Daoy (cell line): ENCODE measurements around the gene UBR4. TPM values are rescaled to one million over a fixed set of nuclear protein-coding genes. Genes with fewer than 3 reads are reported as not detected.
"Not testable (repeated sequence)": the region's sequence is repeated elsewhere in the genome, so short reads cannot be mapped to it uniquely, and the experiment has no call there.

Experiments used
- DNase-seq: peaks from one replicate; pipeline ENCODE4 v3.0.0-alpha.2; 2015; ENCODE audit warnings: low read depth
- total RNA-seq: library from RNA; depleted of rRNA; stranded (reverse); fragments of >200 nt; shearing (Covaris generic); gene quantifications from 2 replicates; pipeline ENCODE4 v1.2.3, GENCODE V29; 2014

The UBR4 gene
- total RNA-seq, 1 experiment from 2014 or later, result 49.0 TPM

- no peak for DNase-seq
Measured at GRCh38 chr1:19190468-19190867, 19.6 kb downstream of the UBR4 start.

GRCh38 chr1:19189270-19189669, 20.8 kb downstream of the UBR4 start:
- no peak for DNase-seq

- DNase-seq, result no peak
Measured at GRCh38 chr1:19187852-19188251, 22.2 kb downstream of the UBR4 start.

GRCh38 chr1:19186001-19186400, 24.1 kb downstream of the UBR4 start:
- DNase-seq, result no peak

GRCh38 chr1:19182223-19182622, 27.8 kb downstream of the UBR4 start:
- DNase-seq, result no peak

DNA sequence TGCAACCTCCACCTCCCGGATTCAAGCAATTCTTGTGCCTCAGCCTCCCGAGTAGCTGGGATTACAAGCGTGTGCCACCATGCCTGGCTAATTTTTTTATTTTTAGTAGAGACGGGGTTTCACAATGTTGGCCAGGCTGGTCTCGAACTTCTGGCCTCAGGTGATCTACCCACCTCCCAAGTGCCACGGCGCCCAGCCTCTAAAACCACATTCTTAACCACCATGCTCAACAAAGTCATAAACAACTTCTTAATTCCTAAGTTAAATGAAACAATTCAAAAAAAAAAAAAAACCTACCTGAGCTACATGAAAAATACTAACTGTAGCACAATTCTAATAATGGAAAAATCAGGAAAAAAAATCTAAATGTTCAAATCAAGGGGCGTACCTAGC, 29.8 kb downstream of the UBR4 start:
- DNase-seq, result not testable (repeated sequence)

DNA sequence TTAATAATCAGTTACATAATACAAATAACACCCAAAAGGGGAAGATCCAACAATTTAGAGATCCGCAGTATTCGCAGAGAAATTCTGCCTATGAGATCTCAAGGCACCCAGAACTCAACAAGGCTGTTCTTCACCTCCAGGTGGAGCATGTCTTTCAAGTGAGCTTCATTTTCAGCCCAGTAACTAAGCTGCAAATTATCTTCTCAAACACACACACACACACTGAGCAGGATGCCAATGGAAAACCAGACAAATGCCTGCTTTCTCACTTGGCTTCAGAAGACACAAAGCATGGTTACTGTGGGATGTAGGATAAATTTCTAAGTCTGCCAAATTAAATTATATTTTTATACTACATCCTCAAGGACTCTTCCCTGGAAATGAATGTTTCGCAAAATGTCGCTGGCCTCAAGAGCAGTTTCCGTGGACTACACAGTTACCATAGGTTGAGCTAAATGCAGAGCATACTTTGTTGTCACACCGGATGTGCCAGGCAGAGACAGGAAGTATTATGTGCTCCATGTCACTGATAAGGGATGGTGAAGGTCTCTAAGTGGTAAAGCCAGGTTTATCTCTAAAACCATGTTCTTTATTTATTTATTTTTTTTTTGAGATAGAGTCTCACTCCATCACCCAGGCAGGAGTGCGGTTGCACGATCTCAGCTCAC, 30.3 kb downstream of the UBR4 start:
- DNase-seq, result no peak

GRCh38 chr1:19178734-19179398, 31.2 kb downstream of the UBR4 start:
- DNase-seq, result no peak

DNA sequence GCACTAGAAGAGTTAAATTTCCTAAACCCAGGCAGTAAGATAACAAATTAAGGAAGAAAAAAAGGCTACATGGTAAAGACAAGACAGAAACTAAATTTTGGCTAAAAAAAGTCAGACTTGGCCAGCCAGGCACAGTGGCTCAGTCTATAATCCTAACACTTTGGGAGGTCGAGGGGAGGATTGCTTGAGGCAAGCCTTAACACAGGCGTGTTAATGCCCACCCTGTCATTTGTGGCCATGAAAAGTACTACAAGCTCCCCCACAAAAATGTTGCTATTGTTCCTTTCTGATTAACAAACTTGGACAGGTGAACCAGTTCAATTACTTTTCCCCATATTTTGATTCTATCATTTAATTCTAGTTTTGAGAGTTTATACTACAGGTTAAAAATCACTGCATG, 32.3 kb downstream of the UBR4 start:
- no peak for DNase-seq

GRCh38 chr1:19169642-19170041, 40.4 kb downstream of the UBR4 start:
- DNase-seq, result no peak

DNA sequence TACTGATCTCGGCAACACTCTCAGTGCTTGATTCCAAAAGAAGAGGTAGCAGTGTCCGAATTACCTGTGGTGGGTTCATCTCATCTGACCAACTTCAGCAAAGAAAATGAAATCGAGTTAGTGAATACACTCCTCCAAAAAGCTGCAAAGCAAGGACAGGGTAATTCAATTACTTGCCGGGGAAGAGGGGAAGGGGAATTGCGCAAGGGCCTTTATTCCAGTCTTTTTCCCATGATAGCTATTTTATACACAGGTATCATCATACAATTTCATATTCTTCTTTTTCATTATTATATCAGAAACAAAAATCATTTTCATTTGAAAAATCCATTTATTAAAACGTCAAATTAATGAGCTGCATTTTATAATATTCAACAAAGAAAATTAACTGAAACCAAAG, 42.9 kb downstream of the UBR4 start:
- no peak for DNase-seq

DNA sequence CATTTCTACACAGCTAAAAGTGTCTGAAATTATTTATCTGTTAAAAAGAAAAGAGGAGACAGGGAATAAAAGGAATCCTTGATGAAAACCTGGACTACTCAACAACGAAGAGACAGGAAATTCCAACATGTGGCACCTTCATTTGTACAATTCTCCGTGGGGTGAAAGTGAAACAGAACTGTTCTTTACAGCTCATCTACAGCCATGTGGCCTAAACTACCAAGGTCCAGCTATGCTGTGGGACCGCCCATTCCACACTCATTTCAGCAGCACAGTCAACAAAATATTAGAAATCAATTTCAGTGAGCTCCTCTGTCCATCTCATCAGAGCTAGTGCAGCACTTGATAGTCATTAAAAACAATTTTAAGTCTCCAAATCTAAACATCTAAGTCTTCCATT, 44.0 kb downstream of the UBR4 start:
- DNase-seq, result no peak

DNA sequence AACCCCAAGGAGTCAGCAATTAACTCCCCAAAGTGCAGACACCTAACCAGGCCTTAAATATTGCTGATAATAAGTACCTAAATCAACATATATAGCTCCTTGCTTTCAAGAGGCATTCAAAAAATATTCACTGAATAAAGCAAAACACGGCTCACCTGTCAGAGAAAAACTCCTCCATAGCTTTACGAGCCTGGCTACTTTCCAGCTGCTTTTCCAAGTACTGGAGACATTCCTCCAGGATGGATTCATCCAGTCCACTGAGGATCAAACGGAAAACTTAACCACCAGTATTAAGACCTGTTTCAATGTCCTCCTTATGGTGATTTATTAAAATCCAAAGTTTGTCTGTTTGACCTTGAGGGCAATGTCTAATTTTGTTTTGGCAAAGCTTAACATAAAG, 44.6 kb downstream of the UBR4 start:
- no peak for DNase-seq

- no peak for DNase-seq
Measured at GRCh38 chr1:19164274-19165015, 45.6 kb downstream of the UBR4 start.

- peak; percentile 30 for DNase-seq
Measured at GRCh38 chr1:19163261-19163660, 46.8 kb downstream of the UBR4 start.

GRCh38 chr1:19160831-19161230, 49.2 kb downstream of the UBR4 start:
- DNase-seq, result no peak

- no peak for DNase-seq
Measured at GRCh38 chr1:19157653-19158052, 52.4 kb downstream of the UBR4 start.

- DNase-seq, result peak; percentile 77
Measured at GRCh38 chr1:19156676-19157075, 53.4 kb downstream of the UBR4 start.

DNA sequence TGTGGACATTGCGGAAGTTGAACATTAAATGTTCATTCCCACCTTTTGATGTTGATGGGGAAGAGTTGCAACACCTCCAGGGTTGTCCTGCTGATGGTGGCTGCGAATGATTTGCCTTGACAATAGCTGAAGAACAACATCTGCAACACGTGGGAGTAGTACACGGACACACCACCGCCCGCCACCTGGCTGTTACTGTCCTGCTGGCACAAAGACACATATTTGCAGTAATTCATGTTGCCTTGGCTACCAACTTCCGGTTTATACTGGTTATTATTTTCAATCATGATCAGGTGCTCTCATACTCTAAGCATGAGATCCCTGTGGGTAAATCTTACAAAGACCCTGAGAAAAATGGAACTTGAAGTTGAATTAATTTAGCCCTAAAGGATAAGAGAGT, 55.2 kb downstream of the UBR4 start:
- no peak for DNase-seq

GRCh38 chr1:19153169-19153568, 56.9 kb downstream of the UBR4 start:
- no peak for DNase-seq

GRCh38 chr1:19151537-19151936, 58.5 kb downstream of the UBR4 start:
- no peak for DNase-seq

- DNase-seq, result no peak
Measured at GRCh38 chr1:19149736-19150135, 60.3 kb downstream of the UBR4 start.

DNA sequence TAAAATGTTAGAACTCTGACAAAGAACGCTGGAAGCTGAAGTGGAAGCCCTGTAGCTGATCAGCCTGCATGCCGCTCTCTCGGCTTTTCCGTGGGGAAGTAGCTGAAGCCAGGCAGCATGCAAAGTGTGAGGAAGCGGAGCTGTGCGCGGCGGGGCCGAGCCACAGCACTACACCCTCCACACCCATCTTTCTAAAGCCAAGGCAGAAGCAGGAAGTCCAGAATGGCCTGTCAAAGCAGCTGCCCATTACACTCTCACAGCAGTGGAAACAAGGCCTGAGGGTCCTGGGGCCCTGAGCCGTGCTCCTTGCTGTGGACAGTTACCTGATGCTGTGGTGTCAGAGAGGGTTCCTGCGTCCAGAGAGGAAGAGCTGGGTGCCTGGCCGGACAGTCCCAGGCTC, 69.6 kb downstream of the UBR4 start:
- no peak for DNase-seq
